GM19467 (cell line): ENCODE data around the gene LDLRAP1.
A peak's percentile ranks its signal among the peaks of the same experiment; 100 is the strongest.

Source experiments
- ATAC-seq: cut with Tn5 transposase; IDR thresholded peaks from one replicate; pipeline ENCODE4 v1.9.1; 2021; ENCODE audit warnings: mild to moderate bottlenecking, moderate library complexity; ENCODE audit not compliant: unreplicated experiment

LDLRAP1 gene

DNA sequence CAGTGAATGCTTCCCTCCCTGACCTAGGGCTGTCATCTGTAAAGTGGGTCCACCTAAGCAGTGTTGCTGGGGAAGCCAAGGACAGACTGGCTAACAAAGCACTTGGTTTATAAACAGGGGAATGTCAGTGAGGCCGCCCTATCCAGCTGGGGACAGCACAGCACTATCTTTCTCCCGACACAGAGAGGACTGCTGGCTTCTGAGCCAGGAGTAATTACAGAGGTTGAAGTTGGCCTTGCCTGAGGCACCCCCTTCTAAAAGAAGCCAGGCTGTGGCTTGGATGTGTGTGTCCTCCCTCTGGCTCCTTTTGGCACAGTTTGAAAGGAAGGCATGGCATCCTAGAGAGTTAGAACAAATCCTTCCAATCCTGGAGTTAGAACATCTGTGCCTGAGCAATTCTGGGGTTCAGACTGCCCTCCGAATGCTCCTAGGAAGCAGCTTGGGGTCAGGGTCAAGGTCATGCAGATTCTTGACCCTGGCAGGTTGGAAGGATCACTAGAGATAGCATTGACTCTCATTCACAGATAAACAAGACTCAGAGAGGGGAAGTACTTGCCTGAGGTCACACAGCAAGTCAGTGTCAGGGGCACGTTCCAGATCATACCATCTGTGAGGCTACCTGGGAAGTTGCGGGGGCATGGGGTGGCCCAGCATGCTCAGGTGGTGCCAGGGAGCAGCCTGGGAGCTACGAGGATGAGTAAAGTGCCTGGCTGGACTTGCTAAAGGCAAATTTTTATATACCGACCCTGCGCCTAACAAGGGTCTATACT is 1.3 kb upstream of the LDLRAP1 start:
- no peak for ATAC-seq

DNA sequence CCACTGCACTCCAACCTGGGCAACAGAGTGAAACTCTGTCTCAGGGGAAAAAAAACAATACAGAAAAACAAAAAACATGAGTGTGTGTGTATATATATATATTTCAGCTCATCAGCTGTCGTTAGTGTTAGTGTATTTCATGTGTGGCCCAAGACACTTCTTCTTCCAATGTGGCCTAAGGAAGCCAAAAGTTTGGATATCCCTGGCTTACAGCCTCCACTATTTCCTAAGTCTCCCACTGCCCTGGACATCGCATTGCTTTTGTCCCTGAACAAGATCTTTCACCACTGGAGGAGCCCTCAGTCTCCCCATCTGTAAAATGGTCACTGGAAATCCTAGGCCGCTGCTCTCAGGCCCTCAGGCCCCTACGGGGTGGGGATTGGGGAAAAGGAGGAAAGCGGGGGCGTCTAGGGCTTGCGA is 391 bp upstream of the LDLRAP1 start:
- no peak for ATAC-seq

GRCh38 chr1:25544243-25544764 is 898 bp downstream of the LDLRAP1 start:
- no peak for ATAC-seq

DNA sequence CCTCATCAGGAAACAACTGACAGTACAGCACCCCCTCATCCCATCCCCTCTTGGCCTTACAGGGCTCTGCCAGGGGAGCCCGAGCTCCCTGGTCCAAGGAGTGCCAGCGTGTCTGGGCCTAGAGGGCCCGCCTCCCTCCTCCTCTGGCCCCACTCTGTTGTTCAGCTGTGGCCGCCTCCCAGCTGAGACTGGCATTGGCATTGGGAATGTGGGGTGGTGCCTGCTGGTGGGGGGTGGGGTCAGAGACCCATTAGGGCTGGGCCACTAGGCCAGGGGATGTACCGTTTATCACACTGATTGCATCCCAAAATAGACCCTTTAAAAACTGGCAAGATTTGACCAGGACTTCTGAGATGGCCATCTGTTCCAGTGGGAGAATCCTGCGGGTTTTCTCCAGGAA is 1.4 kb downstream of the LDLRAP1 start:
- no peak for ATAC-seq

DNA sequence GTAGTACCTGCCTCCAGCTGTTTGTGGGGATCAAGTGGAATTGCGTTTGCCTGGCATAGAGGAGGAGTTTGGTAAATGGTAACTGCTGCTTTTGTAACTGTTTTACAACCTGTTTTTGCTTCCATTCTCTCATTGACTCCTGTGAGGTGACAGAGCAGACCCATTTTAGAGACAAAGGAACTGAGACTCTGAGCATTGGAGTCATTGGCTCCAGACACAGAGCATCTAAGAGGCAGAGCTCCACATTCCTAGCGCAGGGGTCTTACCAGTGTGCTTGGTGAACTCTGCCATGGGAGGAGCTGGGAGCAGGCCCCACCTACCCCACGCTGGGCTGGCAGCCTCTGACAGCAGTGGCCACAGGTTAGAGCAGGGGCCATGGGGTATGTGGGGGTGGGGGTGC is 2.4 kb downstream of the LDLRAP1 start:
- no peak for ATAC-seq

DNA sequence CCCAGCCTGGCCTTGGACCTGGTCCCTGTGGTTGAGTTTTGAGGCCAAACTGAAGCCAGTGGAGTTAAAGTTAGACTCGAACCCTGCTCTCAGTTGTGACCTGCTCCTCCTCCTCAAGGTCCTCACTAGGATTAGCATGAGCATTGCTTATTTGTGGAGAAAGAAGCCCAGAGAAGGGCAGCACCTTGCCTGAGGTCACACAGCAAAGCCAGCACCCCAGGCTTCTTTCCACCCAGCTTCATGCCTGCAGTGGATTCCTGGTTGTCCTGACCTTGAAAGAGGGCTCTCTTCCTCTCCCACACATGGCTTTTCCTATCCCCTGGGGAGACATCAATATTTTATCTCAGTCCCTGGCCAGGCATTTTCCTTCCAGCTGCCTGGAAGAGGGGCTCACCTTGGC is 2.8 kb downstream of the LDLRAP1 start:
- ATAC-seq = no peak

- ATAC-seq = no peak
Observed at GRCh38 chr1:25548601-25549000, 5.2 kb downstream of the LDLRAP1 start.

DNA sequence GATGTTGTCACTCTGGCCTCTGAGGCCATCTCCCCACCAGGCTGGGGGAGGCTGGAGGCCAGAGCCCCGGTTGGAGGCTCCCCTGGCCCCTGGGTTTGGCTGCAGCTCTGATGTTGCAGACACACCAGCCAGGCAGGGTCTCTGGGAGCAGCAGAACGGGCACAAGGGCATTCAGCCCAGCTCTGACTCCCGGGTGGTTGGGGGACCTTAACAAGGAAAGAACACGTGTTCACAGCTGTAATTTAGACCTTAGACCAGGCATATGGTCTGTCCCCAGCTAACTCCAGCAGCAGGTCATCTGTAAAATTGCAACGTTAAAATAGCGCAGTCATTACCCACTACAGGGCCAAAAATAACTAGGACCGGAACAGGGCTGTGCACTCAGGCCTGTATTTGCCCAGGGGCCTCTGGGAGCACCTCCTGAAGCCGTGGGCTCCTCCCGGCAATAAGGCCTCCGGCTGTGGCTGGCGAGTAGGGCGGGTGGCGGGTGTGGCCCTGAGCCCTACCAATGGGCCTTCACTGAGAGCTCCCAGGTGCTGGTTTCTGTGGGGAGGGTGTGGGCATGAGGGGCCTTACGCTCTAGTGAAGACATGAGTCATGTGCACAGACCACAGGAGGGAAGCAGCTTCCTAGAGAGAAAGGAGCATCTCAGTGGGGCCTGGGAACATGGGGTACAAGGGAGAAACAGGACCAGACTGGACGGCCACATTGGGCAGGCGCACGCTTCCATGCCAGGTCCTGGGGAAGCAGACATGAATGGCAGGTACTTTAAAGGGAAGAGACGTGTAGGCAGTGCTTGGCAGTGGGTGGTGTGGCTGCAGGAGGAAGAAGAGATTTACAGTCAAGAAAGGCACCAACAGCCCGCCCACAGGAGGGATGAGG is 6.1 kb downstream of the LDLRAP1 start:
- peak; percentile 91 for ATAC-seq

DNA sequence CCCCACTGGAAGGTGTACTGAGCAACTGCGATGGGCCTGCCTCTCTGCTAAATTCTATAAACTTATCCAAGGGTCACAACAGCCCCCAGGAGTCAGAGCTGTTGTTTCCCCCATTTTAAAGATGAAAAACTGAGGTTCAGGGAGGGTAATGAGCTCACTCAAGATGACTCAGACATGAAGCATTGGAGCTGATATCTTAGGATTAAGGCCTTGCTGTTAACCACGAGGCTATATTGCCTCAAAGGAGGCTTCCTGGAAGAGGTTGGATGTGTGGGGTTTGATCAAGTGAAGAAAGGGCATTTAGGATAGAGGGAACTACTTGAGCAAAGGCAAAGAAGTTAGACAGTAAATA is 6.7 kb downstream of the LDLRAP1 start:
- ATAC-seq = no peak

GRCh38 chr1:25550683-25551310 is 7.4 kb downstream of the LDLRAP1 start:
- no peak for ATAC-seq

GRCh38 chr1:25553749-25554429 is 10.5 kb downstream of the LDLRAP1 start:
- ATAC-seq = no peak

DNA sequence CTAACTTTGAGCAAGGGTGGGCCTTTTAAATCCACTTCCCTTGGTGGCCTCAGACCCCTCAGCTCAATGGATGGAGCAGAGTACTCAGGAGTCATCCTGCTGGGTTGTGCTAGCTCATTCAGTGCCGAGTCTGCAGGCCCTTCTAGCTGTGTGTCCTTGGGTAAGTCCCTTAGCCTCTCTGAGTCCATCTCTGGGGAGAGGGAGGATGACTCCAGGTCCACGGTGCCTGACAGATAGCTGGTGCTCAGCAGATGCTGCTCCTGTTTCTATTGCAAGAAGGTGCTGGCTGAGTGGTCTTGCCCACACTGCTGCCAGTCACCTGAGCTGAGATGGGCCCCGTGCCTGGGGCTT is 11.0 kb downstream of the LDLRAP1 start:
- ATAC-seq = no peak

- no peak for ATAC-seq
Observed at GRCh38 chr1:25554886-25555752, 11.7 kb downstream of the LDLRAP1 start.

DNA sequence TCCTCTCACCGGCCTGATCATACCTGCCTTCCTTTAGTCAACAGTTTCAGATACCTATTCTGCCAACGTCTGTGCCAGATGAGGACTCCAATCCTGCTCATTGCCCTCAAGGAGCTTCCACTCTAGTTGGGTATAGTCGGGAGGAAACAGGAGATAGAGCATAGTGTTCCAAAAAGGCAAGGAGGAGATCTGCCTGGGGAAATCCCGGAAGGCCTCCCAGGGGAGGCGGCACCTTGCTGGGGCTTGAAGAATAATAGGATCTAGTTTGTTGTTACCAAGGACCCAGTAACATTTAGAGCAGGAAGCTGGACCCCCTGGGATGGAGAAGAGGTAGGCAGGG is 12.3 kb downstream of the LDLRAP1 start:
- no peak for ATAC-seq

- ATAC-seq = no peak
Observed at GRCh38 chr1:25556132-25556670, 12.8 kb downstream of the LDLRAP1 start.

DNA sequence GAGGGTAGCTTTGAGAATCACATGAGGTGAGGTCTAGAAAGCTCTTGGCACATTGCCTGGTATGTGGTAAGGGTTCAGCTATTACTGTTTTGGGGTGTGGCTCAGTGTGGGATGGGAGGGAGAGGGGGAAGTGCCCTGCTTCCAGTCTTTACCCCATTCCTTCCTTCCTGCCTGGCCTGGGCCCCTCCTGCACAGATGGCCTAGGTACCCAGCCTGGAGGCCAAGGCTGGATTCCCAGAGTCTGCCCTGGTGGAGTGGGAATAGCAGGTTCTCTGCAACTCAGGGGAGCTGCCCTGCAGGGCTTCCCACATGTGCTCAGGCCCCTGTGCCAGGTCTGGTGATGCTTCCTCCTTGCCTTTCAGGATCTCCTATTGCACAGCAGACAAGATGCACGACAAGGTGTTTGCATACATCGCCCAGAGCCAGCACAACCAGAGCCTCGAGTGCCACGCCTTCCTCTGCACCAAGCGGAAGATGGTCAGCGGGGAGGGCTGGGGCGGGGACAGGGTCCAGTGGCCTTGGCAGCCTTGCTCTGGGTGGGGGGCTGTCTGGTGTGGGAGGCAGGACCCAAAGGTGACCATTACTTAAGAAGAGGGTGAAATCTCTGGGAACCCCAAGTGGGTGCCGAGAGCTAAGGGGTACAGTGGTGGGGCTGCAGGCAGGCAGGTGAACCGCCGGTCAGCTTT is 13.5 kb downstream of the LDLRAP1 start:
- ATAC-seq = no peak

DNA sequence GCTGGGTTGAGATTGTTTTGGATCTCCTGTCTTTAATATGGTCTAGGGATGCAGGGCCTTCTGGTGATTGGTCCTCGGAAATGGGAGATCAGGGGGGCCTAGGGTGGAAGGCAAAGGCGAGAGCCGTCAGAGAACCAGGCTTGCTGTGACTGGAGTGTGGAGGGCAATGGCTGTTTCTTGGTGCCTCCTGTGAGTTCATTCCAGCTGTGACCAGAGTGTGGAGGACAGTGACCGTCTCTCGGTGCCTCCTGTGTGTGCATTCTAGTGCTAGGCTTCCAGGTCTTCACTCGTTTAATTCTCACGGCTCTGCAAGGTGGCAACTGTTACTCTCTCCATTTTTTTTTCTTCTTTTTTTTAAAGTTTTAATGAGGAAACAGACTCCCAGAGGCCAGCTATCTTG is 14.1 kb downstream of the LDLRAP1 start:
- no peak for ATAC-seq

DNA sequence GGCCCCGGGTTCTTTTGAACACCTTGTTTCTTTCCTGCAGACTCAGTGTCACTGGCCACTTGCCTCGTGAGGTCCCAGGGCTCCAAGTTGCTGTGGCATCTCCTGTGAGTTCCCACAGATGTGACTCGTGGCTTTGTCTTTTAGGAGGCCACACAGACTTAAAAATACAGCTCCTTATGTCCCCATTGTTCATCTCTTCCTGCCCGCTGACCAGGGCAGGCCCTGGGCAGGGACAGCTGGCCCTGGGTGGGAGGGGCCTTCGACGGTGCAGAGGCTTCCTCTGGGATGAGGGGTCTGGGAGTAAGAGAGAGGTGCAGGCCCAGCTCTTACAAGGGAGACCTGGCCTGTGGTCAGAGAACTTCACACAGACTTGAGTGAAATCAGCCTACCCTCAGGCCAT is 15.6 kb downstream of the LDLRAP1 start:
- no peak for ATAC-seq

- no peak for ATAC-seq
Observed at GRCh38 chr1:25560001-25560400, 16.6 kb downstream of the LDLRAP1 start.
